ENCODE data around the gene ANGPT4.
"Not testable (repeated sequence)": the region's sequence is repeated elsewhere in the genome, so short reads cannot be mapped to it uniquely, and the experiment has no call there.

Gene ANGPT4

GRCh38 chr20:842547-842940 is 73.6 kb downstream of the ANGPT4 start:
- DNase-seq: no peak

DNA sequence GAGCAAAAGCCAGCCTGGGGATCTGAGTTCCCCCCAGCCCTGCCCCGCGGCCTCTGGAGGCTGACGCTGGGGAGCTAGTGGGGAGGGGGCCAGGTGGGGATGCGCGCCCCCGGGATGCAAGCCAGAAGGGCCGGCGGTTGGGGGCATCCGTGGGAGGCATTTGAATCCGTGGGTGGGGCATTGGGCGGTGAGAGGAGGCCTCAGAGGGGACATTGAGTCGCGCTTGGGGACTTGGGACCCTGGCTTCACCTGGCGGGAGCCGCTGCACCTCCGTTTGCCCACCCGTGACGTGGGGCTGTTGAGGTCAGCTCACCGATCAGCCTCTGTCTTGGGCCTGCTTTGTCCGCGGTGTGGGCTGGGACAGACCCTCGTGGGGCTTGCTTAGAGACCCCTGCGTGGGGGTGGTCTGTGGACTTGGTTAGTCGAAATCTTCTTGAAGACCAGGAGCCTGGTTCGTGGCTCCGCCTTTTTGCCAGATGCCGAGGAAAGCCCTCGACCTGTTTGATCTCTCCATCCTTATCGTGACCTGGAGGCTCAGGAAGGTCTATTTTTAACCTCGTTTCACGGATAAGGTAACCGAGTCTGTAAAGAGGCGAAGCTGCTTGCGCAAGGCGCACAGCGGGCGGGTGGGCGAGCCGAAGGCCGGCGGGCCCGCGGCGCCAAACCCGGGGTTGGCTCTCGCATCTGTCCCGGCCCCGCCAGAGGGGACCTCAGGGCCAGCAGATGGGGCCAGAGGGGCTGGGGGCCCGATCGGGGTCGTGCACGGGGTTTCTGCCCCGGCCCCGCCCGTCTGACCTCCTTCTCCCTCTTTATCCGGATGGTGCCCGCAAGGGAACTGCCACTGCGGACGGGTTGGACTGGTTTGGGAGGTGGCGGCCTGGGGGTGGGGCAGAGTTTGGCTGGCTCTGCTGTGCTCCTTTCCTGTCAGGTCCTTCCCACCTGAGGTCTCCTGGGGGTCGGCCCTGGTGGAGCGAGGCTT is 74.3 kb downstream of the ANGPT4 start:
- DNase-seq: no peak

GRCh38 chr20:840858-841567 is 75.1 kb downstream of the ANGPT4 start:
- DNase-seq: peak in 1 of 5 donors; percentile 16

DNA sequence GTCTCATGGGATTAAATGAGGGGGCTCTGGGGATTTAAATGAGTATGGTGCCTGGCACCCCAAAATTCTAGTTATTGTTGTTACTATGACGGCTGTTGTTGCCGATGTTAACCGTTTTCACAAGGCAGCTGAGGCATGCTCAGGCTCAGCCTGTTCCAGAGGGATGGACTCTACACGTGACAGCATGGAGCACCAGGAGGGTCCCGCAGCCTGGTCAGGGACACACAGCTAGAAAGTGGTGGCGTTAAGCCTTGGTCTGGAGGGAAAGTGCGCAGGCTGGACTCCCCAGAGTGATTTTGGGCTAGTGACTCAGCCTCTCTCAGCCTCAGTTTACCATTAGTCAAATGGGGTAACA is 75.7 kb downstream of the ANGPT4 start:
- no peak for DNase-seq

- DNase-seq: no peak
Observed at GRCh38 chr20:839626-840025, 76.5 kb downstream of the ANGPT4 start.

DNA sequence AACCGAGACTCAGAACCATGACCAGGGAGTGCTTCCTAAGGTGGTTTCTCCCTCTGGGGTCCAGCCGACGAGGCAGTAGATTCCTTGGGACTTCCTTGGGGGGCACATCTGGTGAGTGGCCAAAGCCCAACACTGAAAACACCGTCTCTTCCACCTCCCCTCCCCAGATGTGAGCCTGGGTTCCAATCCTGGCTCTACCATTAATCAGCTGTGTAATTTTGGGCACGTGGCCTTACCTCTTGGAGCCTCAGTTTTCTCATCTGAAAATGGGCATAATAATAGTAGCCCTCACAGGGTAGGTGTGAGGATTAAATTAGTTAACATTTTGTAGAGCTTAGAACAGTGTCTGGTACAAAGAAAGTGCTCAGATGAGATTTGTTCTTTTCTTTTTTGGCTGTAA is 77.1 kb downstream of the ANGPT4 start:
- DNase-seq: no peak

- DNase-seq: no peak
Observed at GRCh38 chr20:836190-836589, 79.9 kb downstream of the ANGPT4 start.

DNA sequence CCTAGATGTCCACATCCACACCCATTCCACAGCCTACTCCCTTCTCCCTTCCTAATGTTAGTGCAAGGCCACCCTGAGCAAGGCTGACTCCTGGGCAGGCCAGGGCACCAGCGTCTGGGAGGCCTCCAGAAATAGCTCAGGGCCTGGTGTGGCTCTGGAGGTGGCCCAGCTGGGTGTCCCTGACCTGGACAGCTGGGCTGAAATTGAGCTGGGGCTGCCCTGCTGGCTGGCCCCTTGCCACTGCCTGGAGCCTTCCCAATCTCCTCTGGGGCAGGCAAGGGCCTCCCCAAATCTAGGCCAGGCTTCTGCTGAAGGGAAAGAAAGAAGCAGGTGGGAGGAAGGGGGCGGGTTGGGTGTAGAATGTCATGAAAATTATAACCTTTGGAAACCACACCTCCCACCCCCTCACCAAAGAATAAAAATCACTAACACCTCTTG is 80.5 kb downstream of the ANGPT4 start:
- DNase-seq: no peak

GRCh38 chr20:834151-834746 is 81.9 kb downstream of the ANGPT4 start:
- no peak for DNase-seq

DNA sequence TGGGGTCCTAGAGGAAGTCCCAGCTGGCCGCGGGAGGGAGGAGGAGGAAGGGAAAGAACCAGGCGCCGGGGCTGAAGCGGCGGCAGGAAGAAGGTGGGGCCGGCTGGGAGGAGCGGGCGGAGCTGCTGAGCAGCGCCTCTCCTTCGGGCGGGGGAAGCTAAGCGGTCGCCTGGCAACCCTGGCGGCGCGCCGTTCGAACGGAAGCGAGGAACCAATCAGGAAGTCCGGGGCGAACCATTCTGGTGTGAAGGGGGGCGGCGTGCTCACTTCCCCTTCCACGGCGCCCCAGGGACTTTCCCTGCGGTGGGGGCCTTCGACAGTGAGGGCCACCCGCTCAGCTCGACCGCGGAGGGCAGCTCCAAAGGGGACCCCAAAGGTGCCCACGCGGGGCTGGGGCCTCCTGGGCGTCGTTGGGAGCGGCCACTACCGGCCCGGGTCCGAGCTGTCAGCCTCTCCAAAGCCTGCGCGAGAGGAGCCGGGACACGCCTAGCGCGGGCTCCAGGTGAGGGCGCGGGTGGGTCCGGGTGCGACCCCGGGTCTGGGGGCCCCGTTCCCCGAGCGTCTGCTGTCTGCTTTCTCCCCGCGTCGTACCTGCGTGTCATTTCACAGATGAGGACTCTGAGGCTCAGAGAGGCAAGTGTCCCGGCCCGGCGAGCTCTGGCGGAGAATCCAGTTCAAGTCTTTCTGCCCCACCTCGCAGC is 82.5 kb downstream of the ANGPT4 start, which contains the start of gene FAM110A:
FAM110A (plus strand) TSS at position 266 of the 701 bp plus-strand sequence. CDS start 11,090 bp downstream, outside the sequence.
- DNase-seq: peak; percentile 89 to 96 (median 93)

GRCh38 chr20:833121-833449 is 83.0 kb downstream of the ANGPT4 start:
- no peak for DNase-seq

GRCh38 chr20:831956-832355 is 84.2 kb downstream of the ANGPT4 start:
- no peak for DNase-seq

DNA sequence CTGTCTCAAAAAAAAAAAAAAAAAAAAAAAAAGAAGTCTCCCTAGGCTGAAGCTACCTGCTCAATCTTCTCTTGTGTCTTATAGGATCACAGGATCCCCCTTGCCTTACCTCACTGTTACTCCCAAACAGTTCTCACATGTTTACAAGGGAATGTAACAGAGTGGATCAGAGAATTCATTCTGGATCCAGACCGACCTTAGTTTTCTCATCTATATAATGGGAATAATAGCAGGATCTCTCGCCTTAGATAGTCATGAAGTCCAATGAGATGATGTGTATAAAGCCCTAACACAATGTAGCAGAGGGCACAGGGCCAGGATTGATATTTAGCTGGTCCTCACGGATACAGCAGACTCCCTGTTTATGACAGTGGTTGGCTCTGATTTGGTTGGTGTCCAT is 84.9 kb downstream of the ANGPT4 start:
- DNase-seq: no peak

GRCh38 chr20:830011-830521 is 86.1 kb downstream of the ANGPT4 start:
- no peak for DNase-seq

- no peak for DNase-seq
Observed at GRCh38 chr20:829551-829950, 86.6 kb downstream of the ANGPT4 start.

DNA sequence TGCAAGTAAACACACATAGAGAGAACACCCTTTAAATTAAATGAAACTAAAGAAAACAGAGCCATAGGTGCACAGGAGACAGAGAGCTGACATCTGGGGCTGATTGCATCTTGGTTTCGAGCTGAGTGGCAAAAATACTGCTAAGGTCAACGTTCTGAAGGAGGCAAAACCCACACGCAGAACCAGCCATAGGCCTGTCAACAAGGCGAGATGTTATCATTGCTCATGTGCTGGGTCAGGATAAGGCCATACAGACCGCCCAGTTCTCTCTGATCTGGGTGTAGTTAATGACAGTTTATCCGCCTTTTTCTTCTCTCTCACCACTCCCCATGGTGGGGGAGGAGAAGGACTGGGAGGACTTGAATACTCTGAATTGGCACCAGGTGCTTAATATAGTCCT is 87.1 kb downstream of the ANGPT4 start:
- DNase-seq: no peak

DNA sequence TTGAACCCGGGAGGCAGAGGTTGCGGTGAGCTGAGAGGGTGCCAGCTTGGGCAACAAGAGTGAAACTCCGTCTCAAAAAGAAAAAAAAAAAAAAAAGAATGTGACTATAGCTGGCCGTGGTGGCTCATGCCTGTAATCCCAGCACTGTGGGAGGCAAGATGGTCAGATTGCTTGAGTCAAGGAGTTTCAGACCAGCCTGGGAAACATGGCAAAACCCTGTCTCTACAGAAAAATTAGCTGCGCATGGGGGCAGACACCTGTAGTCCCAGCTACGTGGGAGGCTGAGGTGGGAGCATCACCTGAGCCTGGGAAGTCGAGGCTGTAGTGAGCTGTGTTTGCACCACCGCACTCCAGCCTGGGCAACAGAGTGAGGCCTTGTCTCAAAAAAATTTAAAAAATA is 88.2 kb downstream of the ANGPT4 start:
- not testable (repeated sequence) for DNase-seq

DNA sequence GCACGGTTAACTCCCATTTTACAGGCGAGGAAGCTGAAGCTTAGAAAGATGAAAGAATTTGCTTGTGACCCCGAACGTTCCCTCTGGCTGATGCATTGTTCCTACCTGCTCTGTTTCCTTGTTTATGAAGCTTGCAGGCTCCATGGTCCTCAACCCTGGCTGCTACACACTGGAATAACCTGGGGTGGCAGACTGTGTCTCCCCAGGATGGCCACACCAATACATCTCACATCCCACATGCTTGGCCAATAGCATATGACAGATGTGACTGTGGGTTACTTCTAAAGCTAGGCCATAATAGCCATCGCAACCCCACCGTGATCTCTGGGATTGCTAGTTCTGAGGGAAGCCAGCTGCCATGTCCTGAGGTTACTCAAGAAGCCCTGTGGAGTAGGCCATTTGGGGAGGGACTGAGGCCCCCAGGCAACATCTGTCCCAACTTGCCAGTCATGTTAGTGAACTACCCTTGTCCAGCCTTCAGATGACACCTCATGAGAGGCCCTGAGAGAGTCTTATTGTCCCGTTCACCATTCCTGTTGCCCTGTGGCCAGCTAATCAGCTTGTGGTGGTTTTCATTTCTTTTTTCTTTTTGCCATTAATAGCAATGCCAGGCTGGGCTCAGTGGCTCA is 89.3 kb downstream of the ANGPT4 start:
- DNase-seq: no peak

DNA sequence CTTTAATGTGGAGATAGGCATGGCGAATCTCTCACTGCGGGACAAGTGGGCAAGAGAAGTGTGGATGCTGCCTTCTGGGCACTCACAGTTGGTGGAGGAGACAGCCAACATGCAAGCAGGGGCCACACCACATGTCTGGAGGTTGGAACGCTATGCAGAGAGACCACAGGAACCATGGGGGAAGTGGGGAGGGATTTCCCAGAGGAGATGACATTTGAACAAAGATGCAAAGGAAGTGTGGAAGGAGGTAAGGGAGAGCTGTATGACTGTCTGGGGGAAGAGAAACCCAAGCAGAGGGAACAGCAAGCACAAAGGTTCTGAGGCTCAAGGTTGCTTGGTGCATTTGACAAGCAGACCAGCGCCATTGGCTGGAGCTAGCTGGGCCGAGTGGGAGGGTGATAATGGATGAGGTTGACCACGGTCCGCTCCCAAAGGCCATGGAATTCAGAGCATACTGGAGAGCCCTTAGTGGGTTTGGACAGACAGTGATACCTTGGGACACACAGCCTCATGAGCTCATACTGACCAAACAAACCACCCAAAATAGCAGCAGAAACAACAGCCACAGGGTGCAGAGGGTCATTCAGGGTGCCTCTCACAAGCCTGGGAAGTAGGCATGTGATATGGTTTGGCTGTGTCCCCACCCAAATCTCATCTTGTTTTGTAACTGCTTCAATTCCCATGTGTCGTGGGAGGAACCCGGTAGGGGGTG is 90.3 kb downstream of the ANGPT4 start:
- no peak for DNase-seq

DNA sequence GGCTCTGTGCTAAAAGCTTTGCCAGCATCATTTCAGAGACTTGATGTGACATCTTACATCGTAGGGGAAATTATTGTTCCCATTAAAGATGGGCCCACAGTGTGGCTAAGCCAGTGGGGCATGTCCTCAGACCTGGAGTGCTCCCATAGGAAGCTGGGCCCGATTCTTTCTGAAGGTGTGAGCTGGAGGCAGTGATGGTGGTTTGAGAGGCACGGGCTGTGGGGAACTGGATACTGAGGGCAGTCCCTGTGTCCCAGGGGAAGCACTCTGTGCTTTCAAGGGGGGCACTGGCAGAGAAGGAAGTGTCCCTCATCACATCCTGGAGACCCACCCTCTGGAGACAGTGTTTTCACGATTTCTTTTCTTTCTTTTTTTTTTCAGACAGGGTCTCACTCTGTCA is 91.2 kb downstream of the ANGPT4 start:
- DNase-seq: no peak

- no peak for DNase-seq
Observed at GRCh38 chr20:824490-824889, 91.6 kb downstream of the ANGPT4 start.

- DNase-seq: no peak
Observed at GRCh38 chr20:823574-823902, 92.6 kb downstream of the ANGPT4 start.
